PFSK-1 (cell line): ENCODE measurements around the gene MRPL39.
A peak's percentile ranks its signal among the peaks of the same experiment; 100 is the strongest.

Experiments used
- POLR2AphosphoS5 ChIP-seq: IDR thresholded peaks from 2 replicates; pipeline ENCODE4 v1.6.1; 2012; ENCODE audit warnings: low read depth, mild to moderate bottlenecking, control low read depth, low read length, moderate library complexity
- SIN3A ChIP-seq: IDR thresholded peaks from 2 replicates; pipeline ENCODE4 v1.6.1; 2012; ENCODE audit warnings: mild to moderate bottlenecking, low read length, moderate library complexity, borderline replicate concordance; ENCODE audit not compliant: insufficient read depth
- TAF1 ChIP-seq: IDR thresholded peaks from 2 replicates; pipeline ENCODE4 v1.6.1; 2012; ENCODE audit warnings: low read length, control low read depth, borderline replicate concordance; ENCODE audit not compliant: insufficient read depth
- TF ChIP-seq, protein P1 (sequence below), 2 experiments: IDR thresholded peaks; 2 replicates each; pipeline versions ENCODE4 v1.6.1 to v1.8.0; 2011 to 2012; ENCODE audit warnings: low read depth in 2 of 2, low read length in 2 of 2, control low read depth in 1 of 2, inconsistent platforms in 1 of 2, mild to moderate bottlenecking in 1 of 2, moderate library complexity in 1 of 2; ENCODE audit not compliant: insufficient read depth in 1 of 2

DNA sequence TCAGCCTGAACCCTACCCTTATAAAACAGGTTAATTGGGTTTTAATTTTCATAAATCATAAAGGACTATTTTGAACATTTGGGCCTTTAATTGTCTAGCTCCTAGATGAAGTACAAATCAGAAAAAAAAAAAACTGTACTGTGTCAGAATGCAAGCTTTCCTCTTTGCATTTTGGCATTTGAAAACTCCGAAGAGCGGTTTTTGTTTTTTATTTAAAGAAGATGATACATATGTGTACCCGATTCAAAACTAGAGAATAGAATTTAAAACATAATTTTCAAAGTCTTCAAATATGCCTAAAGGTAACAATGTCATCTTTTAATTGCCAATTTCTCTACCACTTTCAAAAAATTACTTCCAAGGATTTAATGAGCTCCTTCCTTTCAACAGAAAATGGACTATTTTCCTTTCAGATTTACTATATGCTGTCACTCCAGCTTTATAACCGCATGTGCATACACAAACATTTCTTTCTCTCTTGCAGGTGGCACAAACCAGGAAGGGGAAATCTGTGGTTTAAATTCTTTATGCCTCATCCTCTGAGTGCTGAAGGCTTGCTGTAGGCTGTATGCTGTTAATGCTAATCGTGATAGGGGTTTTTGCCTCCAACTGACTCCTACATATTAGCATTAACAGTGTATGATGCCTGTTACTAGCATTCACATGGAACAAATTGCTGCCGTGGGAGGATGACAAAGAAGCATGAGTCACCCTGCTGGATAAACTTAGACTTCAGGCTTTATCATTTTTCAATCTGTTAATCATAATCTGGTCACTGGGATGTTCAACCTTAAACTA, 33.7 kb downstream of the MRPL39 start:
- TF ChIP-seq, protein P1, sequence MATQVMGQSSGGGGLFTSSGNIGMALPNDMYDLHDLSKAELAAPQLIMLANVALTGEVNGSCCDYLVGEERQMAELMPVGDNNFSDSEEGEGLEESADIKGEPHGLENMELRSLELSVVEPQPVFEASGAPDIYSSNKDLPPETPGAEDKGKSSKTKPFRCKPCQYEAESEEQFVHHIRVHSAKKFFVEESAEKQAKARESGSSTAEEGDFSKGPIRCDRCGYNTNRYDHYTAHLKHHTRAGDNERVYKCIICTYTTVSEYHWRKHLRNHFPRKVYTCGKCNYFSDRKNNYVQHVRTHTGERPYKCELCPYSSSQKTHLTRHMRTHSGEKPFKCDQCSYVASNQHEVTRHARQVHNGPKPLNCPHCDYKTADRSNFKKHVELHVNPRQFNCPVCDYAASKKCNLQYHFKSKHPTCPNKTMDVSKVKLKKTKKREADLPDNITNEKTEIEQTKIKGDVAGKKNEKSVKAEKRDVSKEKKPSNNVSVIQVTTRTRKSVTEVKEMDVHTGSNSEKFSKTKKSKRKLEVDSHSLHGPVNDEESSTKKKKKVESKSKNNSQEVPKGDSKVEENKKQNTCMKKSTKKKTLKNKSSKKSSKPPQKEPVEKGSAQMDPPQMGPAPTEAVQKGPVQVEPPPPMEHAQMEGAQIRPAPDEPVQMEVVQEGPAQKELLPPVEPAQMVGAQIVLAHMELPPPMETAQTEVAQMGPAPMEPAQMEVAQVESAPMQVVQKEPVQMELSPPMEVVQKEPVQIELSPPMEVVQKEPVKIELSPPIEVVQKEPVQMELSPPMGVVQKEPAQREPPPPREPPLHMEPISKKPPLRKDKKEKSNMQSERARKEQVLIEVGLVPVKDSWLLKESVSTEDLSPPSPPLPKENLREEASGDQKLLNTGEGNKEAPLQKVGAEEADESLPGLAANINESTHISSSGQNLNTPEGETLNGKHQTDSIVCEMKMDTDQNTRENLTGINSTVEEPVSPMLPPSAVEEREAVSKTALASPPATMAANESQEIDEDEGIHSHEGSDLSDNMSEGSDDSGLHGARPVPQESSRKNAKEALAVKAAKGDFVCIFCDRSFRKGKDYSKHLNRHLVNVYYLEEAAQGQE (IDR thresholded peaks at IDR 0.05; ENCODE audit: insufficient read depth in 1 of 2, low read depth in 2 of 2, low read length in 2 of 2) = 0 out of 4 replicates have a peak, but pooled peaks of 1 of the 2 experiments have one; percentile 11
- TF ChIP-seq TAF1 (no peak), POLR2AphosphoS5 (no peak), SIN3A (no peak)
